LNCaP clone FGC (cell line): ENCODE data around the gene VWA2.

Source experiments
- DNase-seq: peaks from one replicate; pipeline ENCODE4 v3.0.0-alpha.2; 2011; ENCODE audit warnings: low read depth
- H3K4me3 ChIP-seq: 2 replicates; pipeline ENCODE4 v1.5.1; 2011; ENCODE audit warnings: mild to moderate bottlenecking, low read depth, low read length, control low read depth
- TF ChIP-seq, protein P1 (sequence below): IDR thresholded peaks from 2 replicates; pipeline ENCODE4 v1.5.1; 2012; ENCODE audit warnings: mild to moderate bottlenecking; ENCODE audit not compliant: control insufficient read depth, insufficient read depth; ENCODE audit errors: extremely low read depth

VWA2 gene

DNA sequence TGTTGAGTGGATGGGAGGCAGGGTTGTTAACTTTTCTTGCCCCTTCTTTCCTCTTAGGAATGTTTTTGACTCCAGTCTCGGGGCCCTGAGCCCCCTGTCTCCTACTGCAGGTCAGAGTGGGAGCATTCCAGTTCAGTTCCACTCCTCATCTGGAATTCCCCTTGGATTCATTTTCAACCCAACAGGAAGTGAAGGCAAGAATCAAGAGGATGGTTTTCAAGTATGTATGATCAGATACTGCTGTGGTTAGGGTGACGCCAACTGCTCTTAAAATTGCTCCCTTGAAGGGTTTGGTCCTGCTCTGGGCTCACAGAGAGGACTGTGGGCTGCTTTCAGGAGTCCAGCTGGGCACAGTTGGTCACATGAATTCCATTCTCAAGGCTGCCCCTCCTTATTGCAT lies 22.0 kb downstream of the VWA2 start:
- H3K4me3 ChIP-seq, result no peak overlapping the region
- DNase-seq, result no peak
- TF ChIP-seq, protein P1, sequence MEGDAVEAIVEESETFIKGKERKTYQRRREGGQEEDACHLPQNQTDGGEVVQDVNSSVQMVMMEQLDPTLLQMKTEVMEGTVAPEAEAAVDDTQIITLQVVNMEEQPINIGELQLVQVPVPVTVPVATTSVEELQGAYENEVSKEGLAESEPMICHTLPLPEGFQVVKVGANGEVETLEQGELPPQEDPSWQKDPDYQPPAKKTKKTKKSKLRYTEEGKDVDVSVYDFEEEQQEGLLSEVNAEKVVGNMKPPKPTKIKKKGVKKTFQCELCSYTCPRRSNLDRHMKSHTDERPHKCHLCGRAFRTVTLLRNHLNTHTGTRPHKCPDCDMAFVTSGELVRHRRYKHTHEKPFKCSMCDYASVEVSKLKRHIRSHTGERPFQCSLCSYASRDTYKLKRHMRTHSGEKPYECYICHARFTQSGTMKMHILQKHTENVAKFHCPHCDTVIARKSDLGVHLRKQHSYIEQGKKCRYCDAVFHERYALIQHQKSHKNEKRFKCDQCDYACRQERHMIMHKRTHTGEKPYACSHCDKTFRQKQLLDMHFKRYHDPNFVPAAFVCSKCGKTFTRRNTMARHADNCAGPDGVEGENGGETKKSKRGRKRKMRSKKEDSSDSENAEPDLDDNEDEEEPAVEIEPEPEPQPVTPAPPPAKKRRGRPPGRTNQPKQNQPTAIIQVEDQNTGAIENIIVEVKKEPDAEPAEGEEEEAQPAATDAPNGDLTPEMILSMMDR, result no peak

GRCh38 chr10:114262496-114262895 lies 23.4 kb downstream of the VWA2 start:
- TF ChIP-seq, protein P1, result no peak
- no peak for DNase-seq
- no peak overlapping the region for H3K4me3 ChIP-seq

DNA sequence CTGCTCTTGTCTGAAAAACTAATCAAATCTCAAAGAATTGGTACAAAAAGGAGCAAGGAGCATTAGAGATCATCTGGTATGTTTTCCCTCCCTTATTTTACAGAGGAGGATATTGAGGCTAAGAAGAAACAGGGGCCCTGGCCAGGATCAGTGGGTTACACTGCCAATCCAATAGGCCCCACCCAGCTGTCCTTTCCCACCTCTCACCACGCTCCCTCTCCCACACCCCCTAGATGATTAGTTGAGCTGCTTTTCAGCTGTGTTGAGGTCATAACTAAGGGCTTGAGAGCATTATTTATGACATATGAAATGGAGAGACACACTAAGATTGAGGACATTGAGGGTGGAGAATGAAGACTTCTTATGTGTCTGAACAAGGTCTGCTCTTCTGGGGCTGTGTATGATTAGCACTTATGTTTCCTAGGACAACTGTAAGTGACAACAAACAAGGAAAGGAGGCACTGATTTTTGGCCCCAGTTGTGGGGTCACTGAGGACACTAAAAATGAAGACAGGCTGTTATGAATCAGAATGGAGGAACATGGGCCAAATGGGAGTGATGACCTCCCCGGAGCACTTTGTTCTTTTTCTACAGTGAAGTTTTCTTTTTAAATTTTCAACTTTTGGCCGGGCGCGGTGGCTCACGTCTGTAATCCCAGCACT lies 26.5 kb downstream of the VWA2 start:
- no peak for DNase-seq
- TF ChIP-seq, protein P1, result no peak
- no peak overlapping the region for H3K4me3 ChIP-seq

- DNase-seq, result peak; percentile 96
- TF ChIP-seq, protein P1, result no peak
- H3K4me3 ChIP-seq, result no peak overlapping the region
Measured at GRCh38 chr10:114266521-114266920, 27.5 kb downstream of the VWA2 start.

GRCh38 chr10:114271075-114271778 lies 32.2 kb downstream of the VWA2 start:
- TF ChIP-seq, protein P1, result no peak
- no peak overlapping the region for H3K4me3 ChIP-seq
- peak; percentile 7 for DNase-seq

DNA sequence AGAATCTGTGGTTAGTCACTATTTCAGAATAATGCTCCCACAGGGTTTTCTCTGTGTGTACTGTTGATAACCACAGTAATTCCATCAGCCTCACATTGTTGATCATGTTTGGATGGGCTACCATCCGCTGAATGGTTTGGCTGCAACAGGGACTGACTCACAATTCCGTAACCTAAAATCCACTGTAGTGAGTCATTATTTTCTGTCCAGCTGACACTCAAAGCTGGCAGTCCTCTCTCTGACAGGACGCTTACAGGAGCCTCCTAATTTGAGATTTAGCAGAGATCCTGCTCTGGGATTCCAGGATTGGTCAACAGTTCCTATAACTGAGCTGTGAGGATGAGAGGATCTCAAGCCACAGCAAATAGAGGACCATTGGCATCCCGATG lies 32.7 kb downstream of the VWA2 start:
- no peak for DNase-seq
- TF ChIP-seq, protein P1, result no peak

More for the DNA sequence above, 32.7 kb downstream of the VWA2 start:
- no peak overlapping the region for H3K4me3 ChIP-seq
